ENCODE measurements around the gene NFYC.
"Not testable (repeated sequence)": the region's sequence is repeated elsewhere in the genome, so short reads cannot be mapped to it uniquely, and the experiment has no call there.

NFYC gene

DNA sequence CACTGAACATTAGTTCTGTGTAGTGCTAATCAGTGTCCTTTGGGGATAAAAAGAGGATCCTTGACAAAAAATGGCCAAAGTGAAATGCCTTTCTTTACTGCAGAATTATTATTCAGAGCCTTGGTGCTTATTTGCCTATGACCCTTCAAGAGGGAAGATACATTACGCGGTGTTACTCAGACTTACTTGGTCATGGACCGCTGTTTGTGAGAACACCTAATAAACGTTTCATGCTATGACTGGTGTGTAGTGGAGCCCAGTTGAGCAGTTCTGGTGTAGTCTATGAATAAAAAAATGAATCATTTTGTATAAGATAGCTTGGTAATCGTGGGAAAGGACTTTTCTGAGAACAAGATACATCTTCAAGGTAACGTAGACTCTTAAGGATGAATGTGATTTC, 8.3 kb downstream of the NFYC start:
- no peak for DNase-seq (ENCODE audit: low read depth, low spot score)
- H3K4me3 ChIP-seq (ENCODE audit: low read length) = no peak overlapping the region

DNA sequence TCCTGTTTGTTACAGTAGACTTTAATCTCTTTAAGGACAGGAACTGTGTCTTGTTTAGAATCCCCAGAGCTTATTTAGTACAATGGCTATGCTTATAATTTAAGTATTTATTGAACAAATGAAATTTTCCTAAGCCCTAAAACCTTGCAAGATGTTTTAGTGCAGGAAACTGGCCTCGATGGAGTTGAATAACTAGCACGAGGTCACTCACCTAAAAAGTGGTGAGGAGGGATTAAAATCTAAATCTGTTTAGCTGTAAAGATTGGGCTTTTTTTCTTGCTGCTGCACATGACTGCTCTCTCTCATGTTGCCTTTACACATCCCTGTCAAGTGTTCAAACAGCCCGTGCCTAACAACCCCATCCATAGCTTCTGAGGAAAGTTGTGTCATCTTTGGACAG, 10.2 kb downstream of the NFYC start:
- H3K4me3 ChIP-seq (ENCODE audit: low read length) = no peak overlapping the region
- DNase-seq (ENCODE audit: low read depth, low spot score) = no peak

DNA sequence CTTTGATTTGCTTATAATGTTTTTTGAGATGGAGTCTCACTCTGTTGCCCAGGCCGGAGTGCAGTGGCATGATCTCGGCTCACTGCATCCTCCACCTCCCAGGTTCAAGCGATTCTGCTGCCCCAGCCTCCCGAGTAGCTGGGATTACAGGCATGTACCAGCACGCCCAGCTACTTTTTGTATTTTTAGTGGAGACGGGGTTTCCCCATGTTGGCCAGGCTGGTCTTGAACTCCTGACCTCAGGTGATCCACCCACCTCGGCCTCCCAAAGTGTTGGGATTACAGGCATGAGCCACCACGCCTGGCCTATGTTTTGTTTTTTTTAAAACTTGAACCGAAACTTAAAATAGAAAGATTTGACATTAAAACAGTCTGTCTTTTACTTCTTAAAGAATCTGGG, 11.3 kb downstream of the NFYC start:
- DNase-seq (ENCODE audit: low read depth, low spot score); H3K4me3 ChIP-seq (ENCODE audit: low read length): not testable (repeated sequence)

DNA sequence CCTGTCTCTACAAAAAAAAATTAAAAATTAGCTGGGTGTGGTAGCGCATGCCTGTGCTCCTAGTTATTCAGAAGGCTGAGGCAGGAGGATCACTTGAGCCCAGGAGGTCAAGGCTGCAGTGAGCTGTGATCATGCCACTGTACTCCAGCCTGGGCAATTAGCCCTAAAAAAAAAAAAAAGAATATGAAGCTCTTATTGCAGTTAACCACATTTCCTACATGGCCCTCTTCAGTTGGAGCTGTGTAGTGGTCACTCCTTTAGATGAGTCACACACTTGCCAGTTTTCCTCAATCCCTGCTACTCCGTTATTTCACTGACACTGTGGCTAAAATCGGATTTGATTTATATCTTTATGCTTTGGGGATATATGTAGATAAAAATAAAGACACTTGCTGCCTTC, 11.8 kb downstream of the NFYC start:
- DNase-seq (ENCODE audit: low read depth, low spot score) = no peak

DNA sequence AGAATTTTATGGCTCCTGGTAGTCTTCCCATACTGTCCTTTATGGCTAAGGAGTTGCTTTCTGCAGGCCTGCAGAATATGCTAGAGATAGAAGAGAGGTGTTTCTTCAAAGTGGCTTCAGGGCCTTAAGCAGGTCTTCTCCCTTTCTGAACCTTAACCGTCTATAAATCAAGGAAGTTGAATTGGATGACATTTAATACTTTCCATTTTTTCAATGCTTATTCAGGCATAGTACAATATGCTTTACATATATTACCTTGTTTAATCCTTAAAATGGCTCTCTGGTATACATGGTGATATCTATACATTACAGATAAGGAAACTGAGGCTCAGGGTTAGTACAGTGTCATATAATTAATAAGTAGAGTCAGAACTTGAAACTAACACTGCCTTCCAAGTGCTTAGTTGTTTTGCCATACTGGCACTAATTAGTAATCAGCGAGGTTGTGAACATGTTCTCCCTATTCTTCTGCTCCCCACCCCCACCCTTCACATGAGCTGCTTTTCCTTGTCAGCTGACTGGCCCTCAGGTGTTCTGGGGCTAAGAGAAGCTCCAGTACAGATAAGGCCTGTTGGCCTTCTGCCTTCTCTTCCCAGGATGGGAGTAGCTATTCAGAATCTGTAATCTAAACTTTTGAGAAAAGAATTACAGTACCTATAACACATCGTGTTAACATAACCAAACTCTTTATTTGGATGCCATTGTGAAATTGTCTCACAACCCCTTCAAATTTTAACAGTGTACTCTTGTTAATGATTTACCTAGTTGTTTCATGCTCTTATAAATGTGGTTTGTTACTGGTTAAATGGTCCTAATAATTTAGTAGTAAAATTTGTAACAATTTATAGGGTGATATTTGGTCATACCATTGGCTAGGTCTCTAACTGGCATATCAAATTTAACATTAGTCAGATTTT, 13.6 kb downstream of the NFYC start:
- H3K4me3 ChIP-seq (ENCODE audit: low read length) = no peak overlapping the region
- no peak for DNase-seq (ENCODE audit: low read depth, low spot score)

More for the DNA sequence above, 11.8 kb downstream of the NFYC start:
- H3K4me3 ChIP-seq (ENCODE audit: low read length) = no peak overlapping the region

DNA sequence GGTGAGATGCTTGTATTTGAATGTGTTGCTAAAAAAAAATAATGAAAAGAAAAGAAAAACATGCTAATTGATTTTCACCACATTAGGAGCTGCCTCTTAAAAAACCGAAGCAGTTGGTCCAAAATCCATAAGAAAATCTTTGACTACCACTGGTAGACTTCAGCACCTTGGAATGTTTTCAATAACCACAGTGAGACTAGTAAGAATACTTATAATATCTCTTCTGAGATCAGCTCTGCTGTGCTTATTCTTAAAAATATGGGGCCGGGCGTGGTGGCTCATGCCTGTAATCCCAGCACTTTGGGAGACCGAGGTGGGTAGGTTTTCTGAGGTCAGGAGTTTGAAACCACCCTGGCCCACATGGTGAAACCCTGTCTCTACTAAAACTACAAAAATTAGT, 15.1 kb downstream of the NFYC start:
- H3K4me3 ChIP-seq (ENCODE audit: low read length) = no peak overlapping the region
- DNase-seq (ENCODE audit: low read depth, low spot score) = no peak

DNA sequence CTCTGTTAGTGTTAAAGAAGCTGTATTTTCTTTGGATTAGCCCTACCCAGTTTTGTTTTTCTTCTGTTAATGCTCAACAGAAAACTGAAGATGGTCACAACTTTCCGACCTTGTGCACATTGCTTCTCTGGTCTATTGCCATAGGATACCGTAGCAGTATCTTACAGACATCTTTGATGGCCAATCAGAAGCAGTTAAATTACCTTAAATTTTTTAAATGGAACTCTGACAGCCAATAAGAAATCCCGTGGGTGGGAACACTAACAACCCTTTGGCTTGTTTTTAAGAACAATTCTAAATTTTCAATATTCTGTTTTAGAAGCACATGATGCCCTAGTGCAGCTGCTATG, 17.2 kb downstream of the NFYC start:
- DNase-seq (ENCODE audit: low read depth, low spot score) = no peak
- H3K4me3 ChIP-seq (ENCODE audit: low read length) = no peak overlapping the region

DNA sequence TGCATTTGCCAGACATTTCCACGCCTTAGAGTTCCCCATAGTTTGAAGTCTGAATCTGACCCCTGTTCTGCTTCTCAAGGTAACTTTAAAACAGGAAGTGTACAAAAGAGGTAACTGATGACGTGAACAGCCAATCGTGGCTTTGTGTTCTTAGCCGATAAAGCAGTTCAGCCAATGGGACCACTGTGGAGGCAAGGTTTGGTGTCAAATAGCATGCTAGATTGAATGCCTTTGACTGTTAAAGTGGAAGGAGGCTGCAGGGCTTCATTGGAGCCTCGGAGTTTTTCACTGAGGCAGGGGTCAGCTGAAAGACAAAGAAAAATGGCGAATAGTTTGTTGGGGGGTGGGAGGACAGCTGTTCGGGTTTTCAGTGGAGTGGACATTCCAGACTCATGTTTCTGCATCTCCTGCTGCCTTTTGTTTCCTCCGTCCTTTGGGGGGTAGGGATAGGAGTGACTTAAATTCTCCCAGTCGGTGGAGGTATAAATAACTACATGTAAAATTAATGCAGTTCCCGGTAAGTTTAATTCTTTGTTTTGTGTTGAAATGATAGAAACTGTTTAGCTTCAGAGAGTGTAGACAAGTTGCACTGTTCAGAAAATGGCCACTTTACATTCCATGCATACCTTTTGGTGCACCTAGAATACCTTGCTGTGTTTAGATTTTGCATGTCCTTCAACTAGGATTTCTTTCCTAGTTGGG, 17.7 kb downstream of the NFYC start:
- H3K4me3 ChIP-seq (ENCODE audit: low read length) = no peak overlapping the region
- peak; percentile 50 for DNase-seq (ENCODE audit: low read depth, low spot score)

DNA sequence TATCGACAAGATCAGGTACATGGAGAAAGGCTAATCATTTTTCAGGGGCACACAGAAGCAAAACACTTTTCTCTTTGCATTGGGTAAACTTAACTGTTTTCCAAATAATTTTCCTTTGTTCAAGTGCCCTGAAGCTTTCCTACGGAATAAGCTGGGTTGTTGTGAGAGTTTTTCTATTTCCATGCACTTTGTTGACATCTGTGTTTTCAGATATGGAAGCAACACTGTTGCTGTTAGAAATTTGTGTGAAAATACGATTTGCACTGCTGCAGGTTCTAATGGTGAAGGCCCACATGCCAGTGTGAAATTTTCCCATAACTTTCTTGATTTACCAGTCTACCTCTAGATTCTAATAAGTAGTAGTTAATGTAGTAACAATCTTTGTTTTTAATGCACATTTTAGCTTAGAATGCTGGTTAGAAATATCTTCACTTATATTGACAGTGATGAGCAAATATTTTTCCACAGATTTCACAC, 18.3 kb downstream of the NFYC start:
- H3K4me3 ChIP-seq (ENCODE audit: low read length) = no peak overlapping the region

DNA sequence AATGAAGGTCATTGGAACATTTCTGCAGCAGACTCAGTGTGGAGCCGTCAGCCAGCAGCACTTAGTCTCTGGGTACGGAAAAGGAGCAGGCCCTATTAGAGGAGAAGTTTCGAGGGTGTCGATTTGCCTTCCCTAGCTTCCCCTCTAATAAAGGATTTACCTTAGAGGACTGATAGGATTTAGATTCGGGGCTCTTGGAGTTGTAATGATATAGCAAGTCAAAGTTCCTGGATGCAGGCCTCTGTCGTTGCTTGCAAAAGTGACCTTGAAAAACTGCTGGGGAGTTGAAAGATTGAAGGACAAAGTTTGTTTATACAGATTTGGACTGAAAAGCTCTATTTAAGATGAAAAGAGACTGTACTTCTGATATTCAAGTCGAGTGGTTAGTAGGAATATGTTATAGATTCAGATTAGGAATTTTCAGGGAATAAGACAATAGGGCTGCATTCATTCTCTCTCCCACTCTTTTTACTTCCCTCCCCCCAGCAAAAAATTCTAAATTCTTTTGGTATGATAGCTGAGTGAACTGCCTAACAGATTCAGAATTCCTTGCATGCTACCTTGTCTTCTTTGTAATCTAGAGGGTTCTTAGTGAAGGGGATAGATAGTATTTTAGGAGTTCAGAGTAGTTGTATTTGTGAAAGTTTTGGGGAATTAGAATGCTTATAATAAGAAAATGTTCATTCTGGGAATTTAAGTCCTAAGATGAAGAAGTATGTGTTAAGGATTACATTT, 19.2 kb downstream of the NFYC start:
- H3K4me3 ChIP-seq (ENCODE audit: low read length) = no peak overlapping the region
- no peak for DNase-seq (ENCODE audit: low read depth, low spot score)

More for the DNA sequence above, 18.3 kb downstream of the NFYC start:
- no peak for DNase-seq (ENCODE audit: low read depth, low spot score)

DNA sequence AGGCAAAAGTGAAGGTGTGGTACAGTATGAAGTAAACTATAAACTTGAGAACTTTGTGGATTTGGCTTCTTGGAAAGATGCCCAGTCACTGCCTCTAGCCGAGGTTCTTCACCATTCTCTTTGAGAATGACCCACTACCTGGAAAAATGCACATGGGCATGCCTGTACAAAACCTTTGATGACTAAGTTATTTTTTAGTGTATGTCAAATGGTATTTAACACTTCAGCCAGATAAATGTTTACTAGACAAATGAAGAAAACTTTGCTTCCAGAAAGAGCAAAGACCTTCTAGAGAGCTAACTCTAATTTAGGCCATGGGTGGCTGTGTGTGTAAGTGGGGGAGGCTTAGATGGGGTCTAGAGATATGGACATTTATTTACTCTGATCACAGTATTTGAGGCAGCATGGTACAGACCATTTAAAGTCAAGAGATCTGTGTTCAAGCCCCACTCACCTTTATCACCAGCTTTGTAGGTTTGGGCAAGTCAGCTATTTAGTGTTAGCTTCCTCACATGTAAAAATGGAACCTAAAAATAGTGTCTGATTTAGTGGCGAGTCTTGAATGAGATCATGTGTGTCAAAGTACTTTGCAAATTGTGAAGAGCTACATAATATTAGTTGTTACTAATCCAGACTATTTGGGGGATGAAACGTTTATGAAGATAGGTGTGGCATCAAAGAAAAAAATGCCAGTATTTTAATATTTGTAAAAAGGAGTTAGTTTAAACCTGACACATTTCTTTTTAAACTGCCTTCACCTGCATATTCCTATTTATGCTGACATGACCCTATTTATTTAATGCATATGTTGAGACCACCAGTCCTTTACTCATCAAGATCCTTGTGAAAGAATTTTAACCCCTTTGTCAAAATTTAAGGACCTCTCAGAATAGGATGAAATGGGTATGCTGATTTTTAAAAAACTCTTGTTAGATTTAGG, 20.2 kb downstream of the NFYC start:
- no peak overlapping the region for H3K4me3 ChIP-seq (ENCODE audit: low read length)
- no peak for DNase-seq (ENCODE audit: low read depth, low spot score)

DNA sequence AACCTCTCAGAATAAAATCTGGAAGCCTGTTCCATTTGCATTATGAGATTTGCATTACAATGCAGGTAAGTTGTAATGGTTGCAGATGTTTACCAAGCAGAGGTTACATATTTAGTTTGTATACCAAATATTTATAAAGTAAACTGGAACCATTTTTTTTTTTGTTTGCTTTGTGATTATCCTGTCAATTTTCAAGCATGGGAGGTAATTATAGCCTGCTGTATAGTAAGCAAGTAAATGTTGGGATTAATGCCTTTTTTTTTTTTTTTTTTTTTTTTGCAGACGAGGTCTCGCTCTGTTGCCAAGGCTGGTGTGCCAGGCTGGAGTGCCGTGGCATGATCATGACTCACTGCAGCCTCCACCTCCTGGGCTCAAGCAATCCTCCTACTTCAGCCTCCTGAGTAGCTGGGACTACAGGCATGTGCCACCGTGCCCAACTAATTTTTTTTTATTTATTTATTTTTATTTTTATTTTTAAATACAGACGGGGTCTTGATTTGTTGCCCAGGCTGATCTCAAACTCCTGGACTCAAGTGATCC, 21.0 kb downstream of the NFYC start:
- DNase-seq (ENCODE audit: low read depth, low spot score) = no peak
- H3K4me3 ChIP-seq (ENCODE audit: low read length) = no peak overlapping the region

DNA sequence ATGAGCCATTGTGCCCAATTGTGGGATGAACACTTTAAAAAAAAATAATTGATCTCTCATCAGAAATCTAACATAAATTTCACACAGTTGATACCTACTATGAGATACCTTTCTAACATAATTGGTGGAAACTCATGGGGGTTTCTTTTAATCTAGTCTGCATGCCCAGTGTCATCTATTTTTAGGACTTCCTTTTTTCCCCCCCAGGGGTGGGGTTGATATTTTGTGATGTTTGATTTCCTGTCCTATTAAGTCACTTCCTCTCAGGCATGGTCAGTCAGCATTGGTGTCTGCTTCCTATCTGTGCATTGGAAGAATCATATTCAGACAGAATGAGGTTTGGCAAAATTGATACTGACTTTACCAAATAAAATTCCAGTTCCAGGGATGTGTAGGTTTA, 21.5 kb downstream of the NFYC start:
- H3K4me3 ChIP-seq (ENCODE audit: low read length) = no peak overlapping the region
- no peak for DNase-seq (ENCODE audit: low read depth, low spot score)

DNA sequence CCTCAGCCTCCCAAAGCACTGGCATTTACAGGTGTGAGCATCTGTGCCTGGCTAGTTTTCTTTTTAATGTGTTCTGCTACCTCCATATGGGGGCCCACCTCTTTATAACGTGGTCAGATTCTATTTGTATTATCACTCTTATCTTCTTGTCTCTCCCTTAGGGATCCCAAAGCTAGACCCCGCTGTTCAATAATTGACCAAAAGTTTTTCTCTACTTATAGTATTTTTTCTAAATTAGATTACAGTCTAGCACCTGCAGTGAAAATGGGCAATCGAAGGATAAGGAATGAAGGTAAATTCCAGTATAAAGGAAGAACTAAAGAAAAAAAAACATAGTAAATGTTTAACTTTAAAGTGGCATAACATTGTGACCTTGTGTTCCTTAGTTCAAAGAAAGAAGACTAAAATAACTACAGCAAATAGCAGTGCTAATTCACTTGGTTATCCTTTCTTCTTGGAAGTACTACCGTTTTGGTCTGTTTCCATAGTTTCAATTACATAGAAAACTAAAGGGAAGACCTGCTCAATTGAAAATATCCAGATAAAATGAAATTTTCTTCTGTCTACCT, 24.1 kb downstream of the NFYC start:
- DNase-seq (ENCODE audit: low read depth, low spot score) = no peak
- no peak overlapping the region for H3K4me3 ChIP-seq (ENCODE audit: low read length)

DNA sequence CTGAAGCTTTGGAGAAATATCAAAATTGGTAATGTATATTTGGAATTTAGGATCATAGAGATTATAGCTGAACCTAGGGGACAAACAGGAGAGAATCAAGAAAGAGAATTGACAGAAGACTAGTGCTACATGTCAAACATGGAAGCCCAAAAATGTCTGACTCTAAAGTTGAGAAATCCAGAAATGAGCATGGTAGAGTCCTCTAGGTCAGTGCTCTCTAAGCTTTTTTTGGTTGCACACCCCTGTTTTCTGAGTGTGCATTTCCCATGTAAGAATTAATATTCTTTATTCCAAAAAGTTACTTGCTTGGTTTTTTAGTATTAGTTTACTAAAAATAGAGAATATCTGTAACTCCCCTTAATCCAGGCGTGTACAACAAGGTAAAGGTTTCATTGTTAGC, 25.6 kb downstream of the NFYC start:
- no peak overlapping the region for H3K4me3 ChIP-seq (ENCODE audit: low read length)
- no peak for DNase-seq (ENCODE audit: low read depth, low spot score)

DNA sequence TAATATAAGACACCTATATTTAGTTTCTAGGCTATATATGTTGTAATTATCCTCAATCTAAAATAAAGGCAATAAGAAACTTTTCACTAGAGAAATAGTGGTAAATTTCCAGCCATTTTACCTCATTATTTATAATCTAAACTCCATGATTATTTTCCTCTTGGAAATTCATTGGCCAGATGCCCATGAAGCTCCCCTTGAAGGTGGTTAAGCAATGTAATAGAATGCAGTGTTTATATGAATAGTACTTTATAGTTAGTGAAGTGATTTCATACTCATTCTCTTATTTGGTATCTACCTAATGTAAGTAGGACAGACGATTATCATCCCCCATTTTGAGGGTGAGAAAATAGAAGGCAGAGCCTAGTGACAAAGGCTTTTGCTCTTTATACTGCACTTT, 26.5 kb downstream of the NFYC start:
- DNase-seq (ENCODE audit: low read depth, low spot score) = no peak
- no peak overlapping the region for H3K4me3 ChIP-seq (ENCODE audit: low read length)

DNA sequence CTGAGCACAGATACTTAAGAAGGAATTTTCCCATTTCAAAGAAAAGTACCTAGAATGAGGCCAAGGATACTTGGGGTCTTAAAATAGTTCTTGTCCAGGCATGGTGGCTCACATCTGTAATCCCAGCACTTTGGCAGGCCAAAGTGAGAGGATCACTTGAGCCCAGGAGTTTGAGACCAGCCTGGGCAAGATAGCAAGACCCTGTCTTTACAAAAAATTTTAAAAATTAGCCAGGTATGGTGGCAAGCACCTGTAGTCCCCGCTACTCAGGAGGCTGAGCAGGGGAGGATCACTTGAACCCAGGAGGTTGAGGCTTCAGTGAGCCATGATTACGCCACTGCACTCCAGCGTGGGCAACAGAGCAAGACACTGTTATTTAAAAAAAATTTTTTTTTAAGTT, 29.0 kb downstream of the NFYC start:
- no peak overlapping the region for H3K4me3 ChIP-seq (ENCODE audit: low read length)
- DNase-seq (ENCODE audit: low read depth, low spot score) = no peak

DNA sequence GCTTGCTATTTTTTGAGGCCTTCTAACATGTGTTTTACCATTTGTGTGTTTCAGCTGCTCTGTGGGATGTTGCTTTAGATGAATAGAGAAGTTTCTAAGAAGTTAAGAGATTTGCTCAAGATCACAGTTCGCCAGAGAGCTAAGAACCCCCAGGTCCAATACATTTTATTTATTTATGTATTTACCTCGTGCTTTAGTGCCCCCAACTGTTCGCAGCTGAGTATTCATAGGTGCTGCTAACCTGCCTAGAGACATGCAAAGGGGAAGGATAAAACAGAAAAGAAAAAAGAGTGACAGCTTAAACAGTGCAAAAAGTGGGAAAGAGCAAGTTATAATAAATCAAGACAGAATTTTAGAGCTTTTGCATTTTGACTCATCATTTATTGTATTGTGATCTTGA, 31.1 kb downstream of the NFYC start:
- DNase-seq (ENCODE audit: low read depth, low spot score) = no peak
- no peak overlapping the region for H3K4me3 ChIP-seq (ENCODE audit: low read length)

All from Jurkat, Clone E6-1 (cell line).